WTC11 (cell line): ENCODE results near the gene MRTFA. TPM values are rescaled to one million over a fixed set of nuclear protein-coding genes. Genes with fewer than 3 reads are reported as not detected.

Experiments
- ATAC-seq: fragments of 200-7000 bp; cut with Tn5 transposase; 2 replicates; pipeline ENCODE4 v1.10.0; 2021; ENCODE audit warnings: mild to moderate bottlenecking, moderate library complexity
- CTCF ChIA-PET: fragments of 300-600 bp; sonication (Branson Sonifier 250); formaldehyde crosslinking; loops from one replicate; lab custom pipeline; 2021; ENCODE audit warnings: antibody characterized with exemption; lab: Charles Lee
- POLR2A ChIA-PET: fragments of 350-600 bp; sonication (Branson Sonifier 250); formaldehyde crosslinking; loops from one replicate; lab custom pipeline; 2021; ENCODE audit warnings: antibody characterized with exemption; lab: Charles Lee
- DNase-seq: peaks from one replicate; pipeline ENCODE4 v3.0.0; 2021; ENCODE audit warnings: low spot score
- H3K27ac Mint-ChIP-seq: 2 replicates; pipeline ENCODE4 v1.8.0; 2021; ENCODE audit warnings: mixed read lengths
- H3K27me3 Mint-ChIP-seq: 2 replicates; pipeline ENCODE4 v1.8.0; 2021; ENCODE audit warnings: low read depth, mild to moderate bottlenecking, moderate library complexity, mixed read lengths
- H3K36me3 Mint-ChIP-seq: 2 replicates; pipeline ENCODE4 v1.8.0; 2021; ENCODE audit warnings: mixed read lengths
- H3K4me1 Mint-ChIP-seq: 2 replicates; pipeline ENCODE4 v1.8.0; 2022; ENCODE audit warnings: mixed read lengths
- H3K4me3 Mint-ChIP-seq: 2 replicates; pipeline ENCODE4 v1.8.0; 2021; ENCODE audit warnings: mild to moderate bottlenecking, moderate library complexity, mixed read lengths
- H3K9me3 Mint-ChIP-seq: 2 replicates; pipeline ENCODE4 v1.8.0; 2021; ENCODE audit warnings: mixed read lengths
- ATF1 ChIP-seq: sonication (generic); formaldehyde crosslinking; IDR thresholded peaks from 2 replicates; pipeline ENCODE4 v1.8.1; 2023; ENCODE audit warnings: mild to moderate bottlenecking, moderate library complexity, missing genetic modification reagents
- ATF6 ChIP-seq: sonication (generic); formaldehyde crosslinking; IDR thresholded peaks from 2 replicates; pipeline ENCODE4 v1.8.1; 2023; ENCODE audit warnings: mild to moderate bottlenecking, missing genetic modification reagents
- E2F5 ChIP-seq: sonication (generic); formaldehyde crosslinking; IDR thresholded peaks from 2 replicates; pipeline ENCODE4 v1.8.1; 2022; ENCODE audit warnings: mild to moderate bottlenecking, moderate library complexity, missing genetic modification reagents
- EMX1 ChIP-seq: fragments of 250-450 bp; sonication (Bioruptor Pico); IDR thresholded peaks from 2 replicates; pipeline ENCODE4 v1.8.0; 2021; ENCODE audit warnings: mild to moderate bottlenecking
- ERG ChIP-seq: fragments of 250-450 bp; sonication (Bioruptor Pico); IDR thresholded peaks from 2 replicates; pipeline ENCODE4 v1.8.0; 2021; ENCODE audit warnings: mild to moderate bottlenecking
- ESRRA ChIP-seq: sonication (generic); formaldehyde crosslinking; IDR thresholded peaks from 2 replicates; pipeline ENCODE4 v1.8.1; 2022; ENCODE audit warnings: mild to moderate bottlenecking, missing genetic modification reagents, borderline replicate concordance
- FOXJ3 ChIP-seq: sonication (generic); formaldehyde crosslinking; IDR thresholded peaks from 2 replicates; pipeline ENCODE4 v1.9.0; 2021; ENCODE audit warnings: missing genetic modification reagents, mild to moderate bottlenecking, borderline replicate concordance
- GABPB1 ChIP-seq: sonication (generic); formaldehyde crosslinking; IDR thresholded peaks from 2 replicates; pipeline ENCODE4 v1.8.1; 2023; ENCODE audit warnings: mild to moderate bottlenecking, missing genetic modification reagents
- GRHL2 ChIP-seq: fragments of 250-450 bp; sonication (Bioruptor Pico); IDR thresholded peaks from 2 replicates; pipeline ENCODE4 v1.8.0; 2022; ENCODE audit warnings: mild to moderate bottlenecking, moderate library complexity; ENCODE audit not compliant: insufficient replicate concordance, severe bottlenecking
- HMGA2 ChIP-seq: fragments of 250-450 bp; sonication (Bioruptor Pico); IDR thresholded peaks from 2 replicates; pipeline ENCODE4 v1.4.0; 2021; ENCODE audit warnings: mild to moderate bottlenecking, moderate library complexity
- IRF2 ChIP-seq: sonication (generic); formaldehyde crosslinking; IDR thresholded peaks from 2 replicates; pipeline ENCODE4 v1.8.0; 2022; ENCODE audit warnings: low read depth, missing genetic modification reagents, borderline replicate concordance
- JUN ChIP-seq: sonication (generic); formaldehyde crosslinking; IDR thresholded peaks from 2 replicates; pipeline ENCODE4 v1.8.0; 2023; ENCODE audit warnings: mild to moderate bottlenecking, missing genetic modification reagents
- MAX ChIP-seq: sonication (generic); formaldehyde crosslinking; IDR thresholded peaks from 2 replicates; pipeline ENCODE4 v1.8.0; 2022; ENCODE audit warnings: mild to moderate bottlenecking, missing genetic modification reagents
- MLX ChIP-seq: sonication (generic); formaldehyde crosslinking; IDR thresholded peaks from 2 replicates; pipeline ENCODE4 v1.8.1; 2023; ENCODE audit warnings: mild to moderate bottlenecking, missing genetic modification reagents, moderate library complexity
- NFATC4 ChIP-seq: fragments of 250-450 bp; sonication (Bioruptor Pico); IDR thresholded peaks from 2 replicates; pipeline ENCODE4 v1.9.0; 2021; ENCODE audit warnings: mild to moderate bottlenecking
- NFYB ChIP-seq: sonication (generic); formaldehyde crosslinking; conservative IDR thresholded peaks from 2 replicates; pipeline ENCODE4 v1.8.0; 2022; ENCODE audit warnings: low read depth, missing genetic modification reagents
- NR2C2 ChIP-seq: sonication (generic); formaldehyde crosslinking; IDR thresholded peaks from 2 replicates; pipeline ENCODE4 v1.8.0; 2022; ENCODE audit warnings: mild to moderate bottlenecking, missing genetic modification reagents
- OVOL2 ChIP-seq: fragments of 250-450 bp; sonication (Bioruptor Pico); IDR thresholded peaks from 2 replicates; pipeline ENCODE4 v1.9.0; 2021; ENCODE audit warnings: mild to moderate bottlenecking, borderline replicate concordance
- SOX15 ChIP-seq: fragments of 250-450 bp; sonication (Bioruptor Pico); IDR thresholded peaks from 2 replicates; pipeline ENCODE4 v1.9.0; 2021; ENCODE audit warnings: mild to moderate bottlenecking
- TEAD4 ChIP-seq: sonication (generic); formaldehyde crosslinking; IDR thresholded peaks from 2 replicates; pipeline ENCODE4 v1.8.0; 2022; ENCODE audit warnings: mild to moderate bottlenecking, missing genetic modification reagents
- USF1 ChIP-seq: sonication (generic); formaldehyde crosslinking; IDR thresholded peaks from 2 replicates; pipeline ENCODE4 v1.8.0; 2022; ENCODE audit warnings: mild to moderate bottlenecking, missing genetic modification reagents
- ZNF232 ChIP-seq: sonication (generic); formaldehyde crosslinking; IDR thresholded peaks from 2 replicates; pipeline ENCODE4 v1.8.0; 2022; ENCODE audit warnings: mild to moderate bottlenecking, missing genetic modification reagents
- ZNF423 ChIP-seq: fragments of 250-450 bp; sonication (Bioruptor Pico); IDR thresholded peaks from 2 replicates; pipeline ENCODE4 v2.1.2; 2022; ENCODE audit warnings: mild to moderate bottlenecking, moderate library complexity
- ZNF671 ChIP-seq: fragments of 250-450 bp; sonication (Bioruptor Pico); IDR thresholded peaks from 2 replicates; pipeline ENCODE4 v1.8.0; 2021; ENCODE audit warnings: mild to moderate bottlenecking
- total RNA-seq: library from RNA; stranded (reverse); gene quantifications from 3 replicates; pipeline ENCODE4 v1.2.3, GENCODE V29; 2021

MRTFA gene
- total RNA-seq, 1 experiment from 2014 or later: 48.4 TPM

- H3K4me1 Mint-ChIP-seq: peaks cover 10% of the 10 kb centered on the region
- ChIA-PET CTCF (no interaction called here), POLR2A (no interaction called here)
- H3K36me3 Mint-ChIP-seq: peaks cover 9% of the 10 kb centered on the region
- no peak overlapping the region for H3K4me3 Mint-ChIP-seq
- ATAC-seq: no peak
- TF ChIP-seq OVOL2 (CRISPR knock-in tag): no peak
- no peak for TF ChIP-seq TEAD4 (CRISPR knock-in tag)
- TF ChIP-seq MAX (CRISPR knock-in tag): no peak
- no peak for TF ChIP-seq HMGA2 (CRISPR knock-in tag)
- no peak for TF ChIP-seq ZNF423 (CRISPR knock-in tag)
- no peak for TF ChIP-seq ESRRA (CRISPR knock-in tag)
- TF ChIP-seq, all 79 proteins: peak for 0
- H3K9me3 Mint-ChIP-seq: peaks cover 13% of the 10 kb centered on the region
- no peak for DNase-seq
- peak overlapping the region; percentile 51; the same call in 1 of the 2 replicates for H3K27ac Mint-ChIP-seq
- H3K27me3 Mint-ChIP-seq: no peaks in the 10 kb centered on the region
Observed at GRCh38 chr22:40613067-40613466, 23.5 kb downstream of the MRTFA start.

- H3K27me3 Mint-ChIP-seq: no peaks in the 10 kb centered on the region
- peaks cover 15% of the 10 kb centered on the region for H3K4me1 Mint-ChIP-seq
- H3K36me3 Mint-ChIP-seq: peaks cover 6% of the 10 kb centered on the region
- peaks cover 9% of the 10 kb centered on the region for H3K9me3 Mint-ChIP-seq
- ChIA-PET POLR2A (no interaction called here), CTCF (no interaction called here)
- DNase-seq (no peak), ATAC-seq (no peak)
- no peak for TF ChIP-seq ZNF232
- no peak for TF ChIP-seq FOXJ3
- TF ChIP-seq ERG (CRISPR knock-in tag): no peak
- TF ChIP-seq E2F5 (CRISPR knock-in tag): no peak
- no peak for TF ChIP-seq USF1
- TF ChIP-seq GRHL2 (CRISPR knock-in tag): no peak
- TF ChIP-seq ATF1 (CRISPR knock-in tag): no peak
- no peak for TF ChIP-seq JUN
- TF ChIP-seq IRF2: no peak
- TF ChIP-seq ZNF671 (CRISPR knock-in tag): no peak
- no peak for TF ChIP-seq NFATC4 (CRISPR knock-in tag)
- TF ChIP-seq, all 79 proteins: peak for 0
- peak overlapping the region; percentile 35; the same call in 1 of the 2 replicates for H3K27ac Mint-ChIP-seq
- no peak overlapping the region for H3K4me3 Mint-ChIP-seq
Observed at GRCh38 chr22:40612291-40612751, 24.2 kb downstream of the MRTFA start.

GRCh38 chr22:40611606-40612005 is 24.9 kb downstream of the MRTFA start:
- H3K27ac Mint-ChIP-seq: no peak overlapping the region
- no peak for TF ChIP-seq TEAD4 (CRISPR knock-in tag)
- no peak for TF ChIP-seq GABPB1 (CRISPR knock-in tag)
- TF ChIP-seq NR2C2 (CRISPR knock-in tag): no peak
- no peak for TF ChIP-seq MLX (CRISPR knock-in tag)
- TF ChIP-seq NFYB: no peak
- no peak for TF ChIP-seq ATF6 (CRISPR knock-in tag)
- TF ChIP-seq EMX1: no peak
- TF ChIP-seq SOX15: no peak
- no peak for TF ChIP-seq ZNF423 (CRISPR knock-in tag)
- no peak for TF ChIP-seq ATF1 (CRISPR knock-in tag)
- TF ChIP-seq ZNF671 (CRISPR knock-in tag): no peak
- no peaks in the 10 kb centered on the region for H3K27me3 Mint-ChIP-seq
- POLR2A ChIA-PET: no interaction called here
- peaks cover 19% of the 10 kb centered on the region for H3K4me1 Mint-ChIP-seq
- peaks cover 3% of the 10 kb centered on the region; the same call in 1 of the 2 replicates for H3K36me3 Mint-ChIP-seq
- no peak overlapping the region for H3K4me3 Mint-ChIP-seq
- ATAC-seq (no peak), DNase-seq (no peak)
- H3K9me3 Mint-ChIP-seq: peaks cover 3% of the 10 kb centered on the region; the same call in 1 of the 2 replicates
- CTCF ChIA-PET: interaction anchor here (1.1 kb wide), 1 partner anchor 78 kb away, joined by 4 read pairs; no protein-coding TSS in a partner anchor
